Fibroblast of lung (primary cell): Measurements from ENCODE around the gene CTDNEP1. TPM values are rescaled to one million over a fixed set of nuclear protein-coding genes. Genes with fewer than 3 reads are reported as not detected.

Source experiments
- DNase-seq, 2 donors: peaks; one replicate each; pipeline versions ENCODE4 v3.0.0 to v3.0.0-alpha.2; 2010; ENCODE audit warnings: low read depth in 2 of 2
- H2AFZ ChIP-seq: 2 replicates; pipeline ENCODE4 v1.5.1; 2012; ENCODE audit warnings: low read length, control low read depth, inconsistent platforms
- H3K27ac ChIP-seq: 2 replicates; pipeline ENCODE4 v1.5.1; 2011; ENCODE audit warnings: low read length, control low read depth; ENCODE audit not compliant: insufficient read depth
- H3K27me3 ChIP-seq: 2 replicates; pipeline ENCODE4 v1.5.1; 2011; ENCODE audit warnings: mild to moderate bottlenecking, low read length; ENCODE audit not compliant: control insufficient read depth, insufficient read depth
- H3K36me3 ChIP-seq: 2 replicates; pipeline ENCODE4 v1.5.1; 2011; ENCODE audit warnings: low read length; ENCODE audit not compliant: control insufficient read depth, insufficient read depth
- H3K4me1 ChIP-seq: 2 replicates; pipeline ENCODE4 v1.5.1; 2011; ENCODE audit warnings: low read length; ENCODE audit not compliant: control insufficient read depth, insufficient read depth; ENCODE audit errors: extremely low read depth
- H3K4me2 ChIP-seq: 2 replicates; pipeline ENCODE4 v1.5.1; 2011; ENCODE audit warnings: low read length, control low read depth; ENCODE audit not compliant: insufficient read depth; ENCODE audit errors: extremely low read depth
- H3K4me3 ChIP-seq, 4 experiments: fragments of 200-600 bp in 1 of 4; sonication (generic) in 1 of 4; replicated peaks in 1 of 4; 2 replicates each; pipeline ENCODE4 v1.5.1; 2011 to 2016; ENCODE audit warnings: low read length in 4 of 4, low read depth in 3 of 4, mild to moderate bottlenecking in 3 of 4, control low read depth in 2 of 4, inconsistent platforms in 1 of 4, mixed read lengths in 1 of 4; ENCODE audit not compliant: insufficient read depth in 1 of 4; ENCODE audit errors: control extremely low read depth in 1 of 4
- H3K79me2 ChIP-seq: 2 replicates; pipeline ENCODE4 v1.5.1; 2012; ENCODE audit warnings: mild to moderate bottlenecking, low read length, inconsistent platforms; ENCODE audit not compliant: control insufficient read depth, insufficient read depth
- H3K9ac ChIP-seq: 2 replicates; pipeline ENCODE4 v1.5.1; 2011; ENCODE audit warnings: mild to moderate bottlenecking, low read length, control low read depth; ENCODE audit not compliant: insufficient read depth
- H3K9me3 ChIP-seq: 2 replicates; pipeline ENCODE4 v1.5.1; 2012; ENCODE audit warnings: low read depth, low read length; ENCODE audit not compliant: control insufficient read depth, insufficient read depth
- H4K20me1 ChIP-seq: 2 replicates; pipeline ENCODE4 v1.5.1; 2011; ENCODE audit warnings: low read length; ENCODE audit not compliant: control insufficient read depth, insufficient read depth; ENCODE audit errors: extremely low read depth
- EZH2 ChIP-seq: IDR thresholded peaks from 2 replicates; pipeline ENCODE4 v1.5.1; 2012; ENCODE audit warnings: low read length, control low read depth, mild to moderate bottlenecking; ENCODE audit errors: missing control alignments
- polyA plus RNA-seq, 2 donors: library from polyadenylated mRNA; depleted of rRNA in 1 of 2; stranded (reverse) in 1 of 2; unstranded in 1 of 2; fragments of >200 nt; gene quantifications; 2 replicates each; pipeline ENCODE4 v1.2.1, GENCODE V29; 2011 to 2012; ENCODE audit warnings: missing spikeins in 1 of 2
- total RNA-seq: library from RNA; depleted of rRNA; stranded (reverse); fragments of >200 nt; gene quantifications from 2 replicates; pipeline ENCODE4 v1.2.1, GENCODE V29; 2014
- TF ChIP-seq, protein P1 (sequence below), 2 donors: IDR thresholded peaks in 1 of 2; conservative IDR thresholded peaks in 1 of 2; 1 replicate in 1 of 2; 2 replicates in 1 of 2; pipeline ENCODE4 v1.5.1; 2011 to 2012; ENCODE audit warnings: low read length in 2 of 2, control low read depth in 1 of 2, inconsistent platforms in 1 of 2, low read depth in 1 of 2, mild to moderate bottlenecking in 1 of 2

CTDNEP1 gene
- total and polyA plus RNA-seq, 2 donors (not counting 1 experiment from before 2014, with no cell fraction given), result 40.5 to 134 TPM

DNA sequence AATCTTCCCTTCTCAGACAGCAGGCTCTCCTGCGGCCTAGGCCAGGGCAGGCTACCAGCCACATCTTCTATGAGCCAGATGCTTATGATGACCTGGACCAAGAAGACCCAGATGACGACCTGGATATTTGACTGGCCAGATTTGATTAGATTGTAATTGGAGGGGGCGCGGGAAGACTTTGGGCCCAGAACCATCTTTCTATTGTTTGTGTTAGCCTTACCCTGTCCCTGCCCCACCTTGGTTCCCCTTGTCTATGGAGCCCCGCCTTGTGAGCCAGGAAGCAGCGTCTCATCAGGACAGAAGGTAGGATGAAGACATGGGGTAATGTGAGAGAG, 8.0 kb upstream of the CTDNEP1 start:
- Histone ChIP-seq H3K36me3 (peaks cover 1% of the 10 kb centered on the region), H2AFZ (no peak overlapping the region), H3K27me3 (no peaks in the 10 kb centered on the region), H3K9ac (no peak overlapping the region), H3K4me2 (no peak overlapping the region), H3K4me1 (peaks cover 2% of the 10 kb centered on the region), H3K27ac (no peak overlapping the region), H3K9me3 (no peaks in the 10 kb centered on the region), H3K79me2 (no peaks in the 10 kb centered on the region), H4K20me1 (no peaks in the 10 kb centered on the region), H3K4me3 (no peak overlapping the region)
- TF ChIP-seq EZH2, result no peak
- TF ChIP-seq, protein P1, sequence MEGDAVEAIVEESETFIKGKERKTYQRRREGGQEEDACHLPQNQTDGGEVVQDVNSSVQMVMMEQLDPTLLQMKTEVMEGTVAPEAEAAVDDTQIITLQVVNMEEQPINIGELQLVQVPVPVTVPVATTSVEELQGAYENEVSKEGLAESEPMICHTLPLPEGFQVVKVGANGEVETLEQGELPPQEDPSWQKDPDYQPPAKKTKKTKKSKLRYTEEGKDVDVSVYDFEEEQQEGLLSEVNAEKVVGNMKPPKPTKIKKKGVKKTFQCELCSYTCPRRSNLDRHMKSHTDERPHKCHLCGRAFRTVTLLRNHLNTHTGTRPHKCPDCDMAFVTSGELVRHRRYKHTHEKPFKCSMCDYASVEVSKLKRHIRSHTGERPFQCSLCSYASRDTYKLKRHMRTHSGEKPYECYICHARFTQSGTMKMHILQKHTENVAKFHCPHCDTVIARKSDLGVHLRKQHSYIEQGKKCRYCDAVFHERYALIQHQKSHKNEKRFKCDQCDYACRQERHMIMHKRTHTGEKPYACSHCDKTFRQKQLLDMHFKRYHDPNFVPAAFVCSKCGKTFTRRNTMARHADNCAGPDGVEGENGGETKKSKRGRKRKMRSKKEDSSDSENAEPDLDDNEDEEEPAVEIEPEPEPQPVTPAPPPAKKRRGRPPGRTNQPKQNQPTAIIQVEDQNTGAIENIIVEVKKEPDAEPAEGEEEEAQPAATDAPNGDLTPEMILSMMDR (conservative IDR thresholded peaks at IDR 0.05 in 1 of 2, IDR thresholded peaks at IDR 0.05 in 1 of 2; ENCODE audit: low read depth in 1 of 2, low read length in 2 of 2), result no peak
- DNase-seq, result no peak

GRCh38 chr17:7258731-7259554, 7.4 kb upstream of the CTDNEP1 start:
- peaks cover 1% of the 10 kb centered on the region for H3K36me3 ChIP-seq
- H3K79me2 ChIP-seq, result no peaks in the 10 kb centered on the region
- H3K27ac ChIP-seq, result no peak overlapping the region
- no peak overlapping the region for H3K9ac ChIP-seq
- H3K27me3 ChIP-seq, result no peaks in the 10 kb centered on the region
- no peaks in the 10 kb centered on the region for H4K20me1 ChIP-seq
- H3K9me3 ChIP-seq, result no peaks in the 10 kb centered on the region
- no peak overlapping the region for H3K4me3 ChIP-seq
- peak; percentile 34 to 39 for DNase-seq
- no peak overlapping the region for H3K4me2 ChIP-seq
- no peaks in the 10 kb centered on the region for H3K4me1 ChIP-seq
- TF ChIP-seq, protein P1 (conservative IDR thresholded peaks at IDR 0.05 in 1 of 2, IDR thresholded peaks at IDR 0.05 in 1 of 2; ENCODE audit: low read depth in 1 of 2, low read length in 2 of 2), result no peak
- TF ChIP-seq EZH2, result no peak
- no peak overlapping the region for H2AFZ ChIP-seq

GRCh38 chr17:7256766-7257456, 5.4 kb upstream of the CTDNEP1 start:
- Histone ChIP-seq H3K4me1 (no peaks in the 10 kb centered on the region), H3K9me3 (no peaks in the 10 kb centered on the region), H3K4me2 (no peak overlapping the region), H3K27ac (no peak overlapping the region), H4K20me1 (no peaks in the 10 kb centered on the region), H3K36me3 (peaks cover 1% of the 10 kb centered on the region), H3K4me3 (no peak overlapping the region), H3K9ac (no peak overlapping the region), H2AFZ (no peak overlapping the region), H3K27me3 (no peaks in the 10 kb centered on the region), H3K79me2 (peaks cover 9% of the 10 kb centered on the region)
- no peak for DNase-seq
- no peak for TF ChIP-seq EZH2
- TF ChIP-seq, protein P1 (conservative IDR thresholded peaks at IDR 0.05 in 1 of 2, IDR thresholded peaks at IDR 0.05 in 1 of 2; ENCODE audit: low read depth in 1 of 2, low read length in 2 of 2), result no peak
